GM10266 (cell line): ENCODE measurements around the gene GDPD5.

Source experiments
- DNase-seq: peaks from one replicate; pipeline ENCODE4 v3.0.0; 2012; ENCODE audit errors: extremely low spot score
- CTCF ChIP-seq: IDR thresholded peaks from 2 replicates; pipeline ENCODE4 v1.5.1; 2012; ENCODE audit warnings: mild to moderate bottlenecking, low read depth; ENCODE audit not compliant: control insufficient read depth, insufficient read depth; ENCODE audit errors: missing control alignments

GDPD5 gene

GRCh38 chr11:75424396-75424795, 101.3 kb downstream of the GDPD5 start:
- TF ChIP-seq CTCF, result no peak
- no peak for DNase-seq

- DNase-seq, result no peak
- TF ChIP-seq CTCF, result no peak
These were observed 102.0 kb downstream of the GDPD5 start for GRCh38 chr11:75423721-75424120.

GRCh38 chr11:75422248-75423231, 103.2 kb downstream of the GDPD5 start:
- no peak for DNase-seq
- no peak for TF ChIP-seq CTCF

GRCh38 chr11:75421902-75422247, 103.9 kb downstream of the GDPD5 start:
- TF ChIP-seq CTCF, result no peak
- DNase-seq, result no peak

- TF ChIP-seq CTCF, result no peak
- no peak for DNase-seq
These were observed 104.6 kb downstream of the GDPD5 start for GRCh38 chr11:75421035-75421602.

- no peak for DNase-seq
- no peak for TF ChIP-seq CTCF
These were observed 105.3 kb downstream of the GDPD5 start for GRCh38 chr11:75420224-75421034.
